KOPT-K1 (cell line): ENCODE results near the gene CAMKK1.

Source experiments
- H3K27ac ChIP-seq: fragments of 200-600 bp; sonication (generic); 2 replicates; pipeline ENCODE4 v1.5.1; 2016; ENCODE audit warnings: antibody characterized with exemption, mild to moderate bottlenecking, low read depth, low read length; ENCODE audit not compliant: poor library complexity, severe bottlenecking
- H3K36me3 ChIP-seq: fragments of 200-600 bp; sonication (generic); 2 replicates; pipeline ENCODE4 v1.5.1; 2017; ENCODE audit warnings: antibody characterized with exemption, mild to moderate bottlenecking, low read length, moderate library complexity; ENCODE audit not compliant: insufficient read depth
- H3K9me3 ChIP-seq: fragments of 200-600 bp; sonication (generic); 2 replicates; pipeline ENCODE4 v1.5.1; 2017; ENCODE audit warnings: antibody characterized with exemption, low read length, mild to moderate bottlenecking; ENCODE audit not compliant: insufficient read depth, poor library complexity, severe bottlenecking

Gene CAMKK1

DNA sequence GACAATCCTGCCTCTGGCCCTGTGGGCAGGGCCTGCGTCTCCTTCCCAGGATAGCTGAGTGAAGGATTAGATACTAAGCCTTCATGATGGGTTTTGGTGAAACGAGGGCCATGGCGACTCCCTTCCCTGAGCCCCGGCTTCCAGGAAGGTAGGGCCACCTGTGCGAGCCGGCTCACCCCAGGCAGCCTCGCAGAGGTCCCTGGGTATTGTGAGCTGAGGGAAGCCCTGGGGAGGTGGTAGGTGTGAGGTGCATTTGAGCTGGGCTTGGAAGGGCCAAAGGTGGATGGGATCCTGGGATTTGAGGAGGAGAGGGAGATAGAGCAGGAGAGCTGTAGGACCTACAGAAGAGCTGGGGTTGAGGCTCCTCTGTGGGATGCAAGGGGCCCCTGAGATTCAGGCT lies 29.9 kb upstream of the CAMKK1 start:
- no peaks in the 10 kb centered on the region for H3K9me3 ChIP-seq
- H3K36me3 ChIP-seq, result peaks cover 48% of the 10 kb centered on the region
- peak overlapping the region; percentile 2 for H3K27ac ChIP-seq

DNA sequence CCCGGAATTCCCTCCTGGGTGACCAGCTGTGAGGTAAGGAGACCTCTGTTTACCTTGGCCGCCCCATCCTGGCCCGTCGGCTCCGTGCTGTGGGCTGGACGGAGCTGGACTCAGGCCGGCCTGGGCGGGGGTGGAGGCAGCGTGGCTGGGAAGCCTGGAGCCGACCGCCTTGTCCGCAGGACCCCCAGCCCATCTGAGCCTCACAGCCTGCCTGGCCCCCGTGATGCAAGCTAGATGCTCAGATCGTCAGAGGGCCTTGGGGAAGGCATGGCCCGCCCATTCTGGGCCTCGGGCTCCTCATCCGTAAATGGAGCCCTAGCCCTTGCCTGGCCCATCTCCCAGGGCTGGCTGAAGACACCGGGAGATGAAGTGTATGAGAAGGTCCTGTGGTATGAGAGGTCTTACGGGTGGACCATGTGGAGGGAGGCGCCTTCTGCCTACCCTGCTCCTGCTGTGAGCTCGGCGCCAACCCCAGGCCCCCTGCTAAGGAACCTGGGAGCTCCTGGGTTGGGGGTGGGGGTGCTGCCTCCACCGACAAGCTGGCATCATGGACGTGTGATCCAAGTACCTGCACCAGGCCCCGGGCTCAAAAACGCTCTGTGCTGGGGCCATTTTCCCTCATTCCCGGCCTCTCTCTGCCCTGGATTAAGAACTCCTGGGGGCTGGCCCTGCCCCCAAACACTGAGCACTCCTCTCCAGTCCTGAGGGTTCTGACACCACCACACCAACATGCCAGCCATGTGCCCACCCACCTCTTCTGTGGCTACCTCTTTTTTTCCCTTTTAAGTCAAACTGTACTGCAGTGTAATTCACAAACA lies 28.9 kb upstream of the CAMKK1 start:
- Histone ChIP-seq H3K9me3 (no peaks in the 10 kb centered on the region), H3K36me3 (peaks cover 37% of the 10 kb centered on the region), H3K27ac (no peak overlapping the region)

DNA sequence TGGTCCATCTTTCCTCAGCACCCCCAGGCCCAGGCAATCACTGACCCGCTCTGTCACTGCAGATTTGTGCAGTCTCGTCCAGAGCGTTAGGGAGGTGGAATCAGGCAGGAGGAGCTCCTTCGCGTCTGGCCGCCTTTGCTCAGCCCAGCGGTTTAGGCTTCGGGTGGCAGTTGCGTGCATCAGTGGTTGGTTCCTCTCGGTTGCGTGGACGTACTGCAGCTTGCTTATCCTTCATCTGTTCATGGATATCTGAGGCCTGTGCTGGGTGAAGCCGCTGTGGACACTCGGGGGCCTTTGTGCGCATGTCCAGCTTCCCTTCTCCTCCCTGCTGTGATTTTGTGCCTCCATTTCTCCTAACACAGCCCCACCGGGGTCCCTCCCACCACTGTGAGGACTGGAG lies 28.2 kb upstream of the CAMKK1 start:
- Histone ChIP-seq H3K36me3 (peaks cover 32% of the 10 kb centered on the region), H3K27ac (no peak overlapping the region), H3K9me3 (no peaks in the 10 kb centered on the region)

DNA sequence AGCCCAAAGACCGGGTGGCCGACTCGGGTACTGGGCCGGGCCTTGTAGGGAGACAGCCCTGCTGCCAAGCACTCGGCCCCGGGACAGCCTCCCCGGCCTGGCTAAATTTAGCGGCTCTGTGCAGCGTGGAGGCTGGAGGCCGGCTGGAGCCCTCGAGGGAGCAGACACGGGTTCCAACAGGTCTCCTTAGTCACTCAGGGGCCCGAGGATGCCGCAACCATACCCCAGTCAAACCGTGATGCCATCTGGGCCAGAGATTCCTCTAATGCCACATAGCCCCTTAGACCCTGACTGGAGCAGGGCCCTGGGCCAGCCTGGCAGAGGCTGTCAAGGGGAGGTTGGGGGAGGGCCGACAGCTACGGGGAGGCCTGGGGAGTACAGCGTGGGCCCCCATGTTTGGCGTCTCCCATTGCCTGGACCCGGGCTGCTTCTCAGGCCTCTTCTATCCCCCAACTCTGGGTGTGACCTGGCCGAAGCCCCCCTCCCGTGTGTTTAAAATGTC lies 26.3 kb upstream of the CAMKK1 start:
- Histone ChIP-seq H3K36me3 (peaks cover 13% of the 10 kb centered on the region), H3K9me3 (no peaks in the 10 kb centered on the region), H3K27ac (peak overlapping the region; percentile 36)

DNA sequence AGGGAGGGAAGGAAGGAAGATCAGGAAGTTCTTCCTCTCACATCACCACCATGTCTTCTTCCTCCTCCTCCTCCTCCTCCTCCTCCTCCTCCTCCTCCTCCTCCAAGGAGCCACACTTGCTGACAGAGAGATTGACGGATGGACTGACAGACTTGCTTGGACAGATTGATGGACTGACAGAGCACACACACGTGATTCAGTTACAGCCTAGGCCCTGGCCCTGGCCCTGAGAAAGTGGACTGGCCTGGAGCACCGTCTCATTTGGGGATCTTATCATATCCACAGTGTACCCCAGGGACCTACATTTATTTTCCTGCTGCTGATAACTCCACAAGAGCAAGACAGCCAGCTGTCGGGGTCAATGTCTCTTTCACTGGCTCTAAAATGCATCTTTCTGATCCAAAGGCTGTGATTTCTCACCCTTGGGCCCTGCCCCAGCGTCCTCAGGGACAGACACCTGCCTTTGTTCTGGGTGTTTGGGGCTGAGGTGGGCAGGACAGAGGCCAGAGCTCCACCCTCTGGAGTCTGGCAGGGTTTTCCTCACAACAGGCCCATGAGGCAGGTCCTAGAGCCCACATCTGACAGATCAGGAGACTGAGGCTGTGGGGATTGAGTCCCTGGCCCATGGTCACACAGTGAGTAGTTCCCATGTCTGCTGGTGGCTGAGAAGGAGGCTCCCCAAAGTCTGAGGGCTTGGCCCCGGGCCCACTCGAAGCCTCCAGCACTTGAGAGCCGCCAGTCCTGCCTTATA lies 25.7 kb upstream of the CAMKK1 start:
- peaks cover 7% of the 10 kb centered on the region for H3K36me3 ChIP-seq
- H3K9me3 ChIP-seq, result no peaks in the 10 kb centered on the region
- H3K27ac ChIP-seq, result peak overlapping the region; percentile 36

DNA sequence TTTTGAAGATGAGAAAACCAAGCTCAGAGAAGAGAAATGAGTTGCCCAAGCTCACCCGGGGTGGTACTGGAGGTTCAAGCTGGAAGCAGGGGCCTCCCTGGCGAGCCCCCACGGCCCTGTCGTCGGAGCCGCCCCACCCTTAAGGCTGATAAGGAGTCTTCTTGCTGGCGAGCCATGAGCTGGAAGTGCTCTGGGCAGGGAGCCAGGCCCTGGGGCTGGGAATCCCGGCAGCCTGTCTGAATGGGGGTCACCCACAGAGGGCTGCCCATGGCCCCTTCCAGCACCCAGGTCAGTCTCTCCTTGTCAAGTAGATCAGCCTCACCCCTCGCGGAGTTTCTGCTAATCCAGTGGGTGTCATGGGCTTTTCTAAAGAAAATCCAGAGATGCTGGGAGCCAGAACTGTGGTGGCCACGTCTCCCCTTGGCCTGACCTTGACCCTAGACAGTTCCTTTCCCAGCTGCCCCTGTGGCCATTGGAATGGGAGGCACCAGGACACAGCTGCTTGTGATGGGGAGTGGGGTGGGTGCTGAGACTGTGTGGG lies 24.6 kb upstream of the CAMKK1 start:
- Histone ChIP-seq H3K27ac (peak overlapping the region; percentile 96), H3K9me3 (no peaks in the 10 kb centered on the region), H3K36me3 (no peaks in the 10 kb centered on the region)

DNA sequence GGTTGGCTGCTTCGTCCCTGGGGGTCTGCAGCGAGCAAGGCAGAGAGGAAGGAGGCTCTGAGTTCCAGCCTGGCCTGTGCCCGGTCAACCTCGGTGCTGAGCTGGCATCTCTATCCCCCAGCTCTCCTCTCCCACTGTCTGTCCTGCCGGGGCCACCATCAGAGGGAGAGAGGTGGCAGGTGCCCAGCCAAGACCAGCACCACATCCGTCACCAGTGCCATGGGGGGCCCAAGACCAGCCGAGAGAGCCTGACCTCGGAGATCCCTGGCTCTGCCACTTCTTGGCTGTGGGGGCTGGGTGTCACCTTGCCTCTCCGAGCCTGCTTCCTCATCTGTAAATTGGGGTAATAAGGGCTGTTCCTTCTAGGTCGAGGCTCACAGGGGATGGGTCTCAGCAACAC lies 24.0 kb upstream of the CAMKK1 start:
- H3K27ac ChIP-seq, result peak overlapping the region; percentile 96

DNA sequence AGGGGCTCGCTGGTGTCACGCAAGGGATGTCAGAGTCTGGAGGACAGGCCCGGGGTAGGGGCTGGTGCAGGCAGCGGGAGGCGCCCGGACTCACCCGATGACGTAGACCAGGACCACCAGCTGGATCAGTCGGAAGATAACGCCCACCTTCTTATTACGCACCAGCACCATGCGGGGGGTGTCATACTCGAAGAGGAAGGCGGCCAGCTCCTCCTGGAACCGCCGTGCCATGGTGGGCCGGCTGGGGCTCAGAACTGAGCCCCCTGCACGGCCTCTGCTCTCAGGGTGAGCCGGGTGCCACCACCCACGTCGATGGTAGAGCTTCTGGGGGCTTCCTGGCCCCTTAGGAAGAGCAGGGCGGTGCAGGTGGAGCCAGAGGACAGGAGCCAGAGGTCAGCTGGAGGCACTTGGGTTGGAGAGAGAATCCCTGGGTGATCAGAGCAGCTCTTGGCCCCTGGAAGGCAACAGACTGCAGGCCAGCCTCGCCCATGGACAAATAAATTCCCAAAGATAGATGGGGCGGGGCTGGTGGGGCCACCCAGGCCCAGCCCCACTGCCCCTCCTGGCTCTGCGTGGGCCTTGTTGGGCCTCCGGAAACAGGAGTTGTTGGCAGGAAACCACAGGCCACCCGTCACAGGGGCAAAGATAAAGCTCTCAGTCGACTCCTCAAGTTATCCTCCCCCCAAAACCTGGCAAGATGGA lies 23.3 kb upstream of the CAMKK1 start, which contains the start of gene P2RX1:
TSS of gene P2RX1 (minus strand) at position 471 of the 702 bp plus-strand sequence. CDS start at position 231, 240 bp downstream.
- peak within 1 kb of the TSS; percentile 96 for H3K27ac ChIP-seq
- H3K9me3 ChIP-seq, result no peaks in the 10 kb centered on the region

More for the DNA sequence above, 24.0 kb upstream of the CAMKK1 start:
- Histone ChIP-seq H3K9me3 (no peaks in the 10 kb centered on the region), H3K36me3 (no peaks in the 10 kb centered on the region)

DNA sequence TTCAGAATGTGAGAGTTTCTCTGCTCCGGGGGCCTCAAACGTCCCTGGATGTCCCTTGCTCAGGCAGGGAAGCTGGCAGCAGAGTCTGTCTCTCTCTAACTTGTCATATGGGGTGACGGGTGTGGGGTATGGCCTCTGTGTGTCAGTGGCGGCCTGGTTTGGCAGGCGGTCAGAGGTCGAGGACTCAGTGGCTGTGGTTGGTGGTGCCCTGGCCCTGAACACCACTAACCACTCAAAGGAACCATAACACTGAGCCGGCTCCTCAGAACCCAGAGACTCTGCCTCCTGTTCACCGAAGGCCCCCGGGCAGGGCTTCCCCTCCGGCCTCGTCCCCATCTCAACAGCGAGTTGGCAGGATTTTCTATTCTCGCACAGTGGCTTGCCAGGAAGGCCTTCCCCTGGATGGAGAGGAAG lies 22.7 kb upstream of the CAMKK1 start:
- no peaks in the 10 kb centered on the region for H3K9me3 ChIP-seq
- peak overlapping the region; percentile 96 for H3K27ac ChIP-seq
- no peaks in the 10 kb centered on the region for H3K36me3 ChIP-seq

More for the DNA sequence above, 23.3 kb upstream of the CAMKK1 start, which contains the start of gene P2RX1:
- H3K36me3 ChIP-seq, result no peaks in the 10 kb centered on the region

DNA sequence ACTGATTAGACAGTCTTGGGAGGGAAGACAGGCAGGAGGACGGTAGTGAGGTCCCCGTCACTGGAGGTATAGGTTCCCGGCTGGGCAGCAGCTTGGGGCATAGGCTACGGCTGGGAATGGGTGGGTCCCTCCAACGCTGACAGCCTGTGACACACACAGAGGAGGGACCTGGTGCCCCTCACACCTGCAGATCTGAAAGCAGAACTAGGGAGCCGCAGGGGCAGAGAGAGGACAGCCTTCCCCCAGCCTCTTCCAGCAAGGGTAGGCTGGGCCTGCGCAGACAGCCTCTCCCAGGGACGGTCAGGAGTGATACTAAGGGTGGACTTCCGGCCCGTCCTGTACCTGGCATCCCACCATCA lies 21.4 kb upstream of the CAMKK1 start:
- Histone ChIP-seq H3K27ac (peak overlapping the region; percentile 96), H3K9me3 (no peaks in the 10 kb centered on the region), H3K36me3 (no peaks in the 10 kb centered on the region)

DNA sequence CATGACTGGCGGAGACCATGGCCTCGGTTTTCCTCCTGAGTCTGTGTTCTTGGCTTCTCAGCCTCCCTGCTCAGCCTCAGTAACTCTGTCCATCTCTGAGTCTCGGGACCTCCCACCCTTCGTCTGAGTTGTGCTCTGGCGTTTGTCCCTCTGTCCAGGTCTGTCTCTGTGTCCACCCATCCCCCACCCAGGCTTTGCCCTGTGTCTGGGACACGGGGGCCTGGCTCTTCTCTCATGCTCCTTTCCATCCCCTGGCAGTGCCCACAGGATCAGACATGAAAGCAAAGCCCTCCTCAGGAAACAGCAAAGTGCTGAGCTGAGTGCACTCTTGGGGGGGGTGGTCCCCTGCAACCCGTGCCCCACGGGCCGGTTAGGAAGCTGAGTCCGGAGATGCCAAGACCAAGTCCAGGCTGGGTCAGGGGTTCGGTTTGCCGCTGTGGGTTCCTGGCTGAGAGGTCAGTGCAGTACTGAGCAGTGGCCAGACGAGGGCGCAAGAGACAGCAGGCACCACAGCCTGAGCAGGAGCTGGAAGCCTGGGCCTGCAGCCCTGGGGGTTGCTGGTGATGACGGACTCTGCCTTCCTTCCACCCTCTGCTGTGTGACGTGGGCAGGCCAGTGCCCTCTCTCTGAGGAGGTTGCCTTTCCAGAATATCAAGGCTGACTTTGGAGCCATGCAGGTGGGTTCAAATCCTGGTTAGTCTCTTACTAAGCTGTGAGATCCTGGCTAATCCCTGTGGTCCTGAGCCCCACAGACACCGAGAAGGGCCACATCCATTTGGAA lies 20.9 kb upstream of the CAMKK1 start:
- Histone ChIP-seq H3K9me3 (no peaks in the 10 kb centered on the region), H3K36me3 (no peaks in the 10 kb centered on the region), H3K27ac (peak overlapping the region; percentile 96)

DNA sequence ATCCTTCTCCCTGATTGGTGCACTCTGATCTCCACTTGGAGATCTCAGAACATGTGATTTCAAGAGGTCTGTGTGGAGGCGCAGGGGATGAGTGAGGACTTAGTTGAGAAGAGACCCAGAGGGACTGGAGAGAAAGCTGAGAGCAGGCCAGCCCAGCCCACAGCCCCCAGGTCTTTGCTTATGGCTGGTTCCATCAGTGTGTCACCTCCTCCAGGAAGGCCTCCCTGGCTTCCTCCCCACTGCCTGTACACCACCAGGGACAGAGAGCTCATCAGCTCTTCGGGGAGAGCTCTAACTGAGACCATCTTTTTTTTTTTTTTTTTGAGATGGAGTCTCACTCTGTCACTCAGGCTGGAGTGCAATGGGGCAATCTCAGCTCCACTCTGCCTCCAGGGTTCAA lies 20.0 kb upstream of the CAMKK1 start:
- Histone ChIP-seq H3K9me3 (no peaks in the 10 kb centered on the region), H3K36me3 (no peaks in the 10 kb centered on the region), H3K27ac (no peak overlapping the region)

DNA sequence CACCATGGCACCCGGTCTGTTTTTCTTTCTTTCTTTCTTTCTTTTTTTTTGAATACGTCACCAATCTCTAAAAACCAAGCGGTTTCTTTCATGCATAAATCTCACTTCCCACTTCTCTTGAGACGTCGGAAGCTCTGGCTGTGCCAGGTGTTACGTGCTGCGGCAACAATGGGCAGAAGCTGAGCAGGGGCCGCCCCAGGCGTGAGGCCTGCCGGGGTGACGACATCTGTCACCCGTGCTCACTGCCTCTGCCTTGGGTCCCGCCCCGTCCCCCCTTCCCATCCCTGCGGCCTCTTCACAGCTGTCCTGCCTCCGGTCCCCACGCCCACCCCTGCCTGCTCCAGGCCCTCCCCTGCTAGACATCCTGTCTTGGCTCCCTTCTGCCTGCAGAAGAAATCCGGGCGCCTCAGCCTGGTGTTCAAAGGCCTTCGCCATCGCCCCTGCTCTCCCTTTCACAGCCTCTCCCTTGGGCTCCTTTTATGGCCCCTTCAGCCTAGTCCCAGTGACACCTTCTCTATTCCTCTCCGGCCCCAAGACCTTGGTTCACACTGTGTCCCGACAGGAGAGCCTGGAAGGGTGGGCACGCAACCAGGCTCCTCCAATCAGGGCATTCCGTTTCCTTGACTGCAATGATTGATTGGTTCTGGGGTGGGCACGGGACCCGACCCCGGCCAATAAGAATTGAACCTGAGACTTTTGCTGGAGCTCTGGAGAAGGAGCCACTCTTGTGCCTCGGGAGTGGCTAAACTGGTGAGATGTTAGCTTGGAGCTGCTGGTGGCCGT lies 18.6 kb upstream of the CAMKK1 start:
- H3K36me3 ChIP-seq, result no peaks in the 10 kb centered on the region
- peak overlapping the region; percentile 55 for H3K27ac ChIP-seq
- no peaks in the 10 kb centered on the region for H3K9me3 ChIP-seq
